HG02623 (cell line): Measurements from ENCODE around the gene CRTC3.

Experiments used
- ATAC-seq: cut with Tn5 transposase; IDR thresholded peaks from one replicate; pipeline ENCODE4 v1.9.1; 2021; ENCODE audit warnings: moderate library complexity; ENCODE audit not compliant: unreplicated experiment

CRTC3 gene

DNA sequence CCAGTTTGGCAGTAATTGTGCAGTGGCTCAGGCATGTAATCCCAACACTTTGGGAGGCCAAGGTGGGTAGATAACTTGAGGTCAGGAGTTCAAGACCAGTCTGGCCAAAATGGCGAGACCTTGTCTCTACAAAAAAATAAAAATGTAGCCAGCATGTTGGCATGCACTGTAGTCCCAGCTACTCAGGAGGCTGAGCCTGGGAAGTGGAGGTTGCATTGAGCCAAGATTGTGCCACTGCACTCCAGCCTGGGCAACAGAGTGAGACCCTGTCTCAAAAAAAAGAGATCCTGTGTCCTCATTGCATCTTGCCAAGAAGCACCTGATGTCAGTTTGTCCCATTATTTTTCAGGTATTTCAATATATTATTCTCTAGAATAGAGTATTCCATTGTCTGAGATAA is 61.8 kb downstream of the CRTC3 start:
- ATAC-seq, result no peak

DNA sequence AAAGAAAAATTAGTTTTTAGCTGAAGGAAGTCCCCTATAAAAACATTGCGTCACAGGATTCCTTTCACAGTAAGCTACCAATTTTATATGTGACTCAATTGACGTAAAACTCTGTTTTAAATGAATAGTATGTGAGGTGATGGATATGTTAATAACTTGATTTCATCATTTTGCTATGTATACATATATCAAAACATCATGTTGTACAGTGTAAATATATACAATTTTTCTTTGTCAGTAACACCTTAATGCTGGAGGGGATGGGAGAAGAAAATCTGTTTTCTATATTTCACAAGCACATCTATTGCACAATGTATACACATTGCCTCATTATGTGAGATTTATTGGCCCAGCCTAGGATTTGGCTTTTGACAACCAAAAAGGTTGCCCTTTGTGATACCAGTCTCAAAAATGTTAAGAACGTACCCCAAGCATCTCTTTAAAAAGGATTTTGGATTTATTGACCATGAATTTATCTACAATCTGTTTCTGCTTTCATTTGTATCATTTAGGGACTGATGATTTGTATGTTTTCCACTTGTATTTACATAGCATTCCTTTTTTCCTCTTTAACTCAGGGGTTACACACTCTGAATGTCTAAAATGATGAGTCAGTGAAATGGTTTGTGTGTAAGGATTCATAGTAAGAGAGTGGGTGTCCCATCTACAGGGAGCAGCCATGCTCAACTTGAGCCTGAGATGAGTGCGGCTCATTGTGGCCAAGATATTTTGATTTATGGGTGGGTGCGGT is 62.6 kb downstream of the CRTC3 start:
- ATAC-seq, result no peak

DNA sequence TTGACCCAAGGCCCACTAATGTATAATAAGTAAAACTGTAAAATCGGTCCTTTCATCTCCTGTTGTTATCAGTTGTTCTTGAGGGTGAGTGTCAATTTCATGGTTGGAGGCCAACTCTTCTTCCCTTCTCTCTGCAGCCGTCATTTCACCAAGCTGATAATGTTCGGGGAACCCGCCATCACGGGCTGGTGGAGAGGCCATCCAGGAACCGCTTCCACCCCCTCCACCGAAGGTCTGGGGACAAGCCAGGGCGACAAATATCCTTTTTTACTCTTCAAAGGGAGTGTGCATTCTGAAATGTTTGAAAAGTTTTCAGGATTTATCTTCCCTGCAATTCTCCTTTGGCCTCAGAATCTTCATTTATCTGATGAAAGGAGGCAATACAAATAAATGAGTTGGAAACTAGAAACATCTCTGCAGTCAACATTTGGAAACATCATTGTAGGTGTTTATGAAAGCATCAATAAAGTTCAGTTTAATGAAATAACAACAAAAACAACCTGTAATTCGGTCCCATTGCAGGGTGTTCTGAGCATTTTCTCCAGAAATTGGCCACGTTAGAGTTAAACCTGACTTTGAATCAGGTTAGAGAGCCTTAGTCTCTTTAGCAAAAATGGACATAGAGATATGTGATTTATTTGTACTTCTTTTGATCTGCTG is 63.9 kb downstream of the CRTC3 start:
- ATAC-seq, result no peak

DNA sequence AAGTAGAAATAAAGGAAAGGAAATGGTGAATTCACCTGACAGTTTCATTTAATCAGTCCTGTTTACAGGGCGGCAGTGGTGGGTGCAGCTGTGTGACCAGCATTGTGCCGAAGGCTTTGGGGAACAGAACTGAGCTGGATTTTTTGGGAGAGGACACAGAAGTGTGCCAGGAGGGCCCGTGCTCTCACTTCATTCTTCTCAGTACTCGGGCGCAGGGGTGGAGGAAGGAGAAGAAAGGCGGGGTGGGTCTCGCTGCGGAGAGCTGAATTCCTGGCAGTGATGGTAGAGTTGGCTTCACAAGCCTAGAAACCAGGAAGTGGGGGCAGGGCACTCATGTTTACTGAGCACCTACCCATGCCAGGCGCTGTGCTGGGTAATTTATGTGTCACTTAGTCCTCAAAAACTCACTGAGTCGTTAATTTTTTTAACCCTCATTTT is 64.6 kb downstream of the CRTC3 start:
- peak; percentile 38 for ATAC-seq

DNA sequence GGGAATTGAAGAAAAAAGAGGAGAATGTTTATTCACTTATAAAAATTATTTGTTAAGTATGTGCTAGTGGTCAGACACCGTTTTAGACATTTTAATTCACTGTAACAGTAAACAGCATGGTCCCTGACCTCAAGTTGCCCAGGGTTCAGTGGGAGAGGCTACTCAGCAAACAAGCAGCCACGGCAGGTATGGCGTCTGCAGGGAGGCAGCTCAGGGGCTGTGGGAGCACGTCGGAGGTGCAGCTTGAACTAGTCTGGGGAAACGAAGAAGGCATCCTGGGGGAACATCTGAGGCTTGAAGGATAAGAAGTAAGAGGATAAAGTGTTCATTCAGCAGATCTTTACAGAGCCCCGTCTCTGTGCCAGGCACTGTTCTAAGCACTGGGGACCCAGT is 66.0 kb downstream of the CRTC3 start:
- no peak for ATAC-seq

DNA sequence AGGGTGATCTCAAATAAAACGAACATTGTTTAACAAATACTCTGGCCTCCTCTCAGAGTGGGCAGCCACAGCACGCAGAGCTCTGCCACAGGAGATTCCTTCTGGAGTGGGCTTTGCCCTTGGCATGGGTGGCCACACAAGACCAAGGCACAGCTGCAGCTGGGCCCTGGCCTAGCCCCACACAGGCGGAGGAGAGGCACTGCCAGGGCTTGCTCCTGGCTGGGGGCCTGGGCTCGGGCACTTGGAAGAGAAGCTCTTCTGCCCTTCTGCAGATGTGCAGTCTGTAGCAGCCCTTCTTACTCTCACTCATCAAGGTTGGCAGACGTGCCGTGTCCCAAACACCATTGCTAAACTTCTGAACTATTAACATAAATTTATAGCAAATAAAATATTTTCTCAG is 67.2 kb downstream of the CRTC3 start:
- ATAC-seq, result no peak

DNA sequence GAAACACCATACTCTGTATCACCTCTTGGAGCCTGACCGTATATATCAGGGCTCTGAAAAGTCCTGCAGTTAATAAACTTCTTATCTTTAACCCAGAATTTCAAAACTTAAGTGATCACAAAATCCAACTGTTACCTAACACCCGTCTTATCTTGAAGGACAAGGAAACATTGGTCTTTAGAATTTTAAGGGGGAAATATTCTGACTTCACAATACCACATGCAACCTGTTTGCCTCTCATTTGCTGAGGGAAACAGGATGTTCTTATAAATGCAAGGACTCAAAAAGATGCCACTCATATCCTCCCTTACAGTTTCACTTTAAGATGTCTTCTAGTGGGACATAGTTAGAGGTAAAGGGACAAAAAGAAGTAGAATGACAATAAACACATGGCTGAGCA is 67.9 kb downstream of the CRTC3 start:
- peak; percentile 23 for ATAC-seq

DNA sequence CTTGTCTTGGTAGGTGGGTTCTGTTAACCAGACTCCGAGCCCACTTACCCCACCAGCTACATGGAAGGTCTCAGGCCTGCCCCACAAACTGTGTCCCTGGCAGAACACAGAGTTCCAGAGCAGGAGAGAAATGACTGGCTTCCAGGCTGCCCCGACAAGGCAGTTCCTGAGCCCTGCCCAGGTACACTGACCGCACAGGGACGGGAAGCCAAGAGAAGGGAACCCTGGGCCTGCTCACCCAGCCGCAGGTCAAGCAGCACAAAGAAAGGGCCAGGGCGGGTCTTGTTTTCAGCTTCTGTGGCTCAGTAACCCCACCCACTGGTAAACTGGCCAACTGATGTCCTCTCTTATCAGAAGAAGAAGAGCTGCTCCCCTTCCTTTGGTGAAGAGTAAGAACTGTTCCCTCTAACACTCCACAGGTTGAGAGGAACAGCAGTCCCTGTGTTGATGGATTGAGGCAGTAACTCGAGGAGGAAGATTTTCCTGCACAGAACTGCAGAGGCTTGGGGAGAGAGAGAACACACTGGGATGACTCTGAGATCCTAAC is 68.4 kb downstream of the CRTC3 start:
- ATAC-seq, result peak; percentile 35

DNA sequence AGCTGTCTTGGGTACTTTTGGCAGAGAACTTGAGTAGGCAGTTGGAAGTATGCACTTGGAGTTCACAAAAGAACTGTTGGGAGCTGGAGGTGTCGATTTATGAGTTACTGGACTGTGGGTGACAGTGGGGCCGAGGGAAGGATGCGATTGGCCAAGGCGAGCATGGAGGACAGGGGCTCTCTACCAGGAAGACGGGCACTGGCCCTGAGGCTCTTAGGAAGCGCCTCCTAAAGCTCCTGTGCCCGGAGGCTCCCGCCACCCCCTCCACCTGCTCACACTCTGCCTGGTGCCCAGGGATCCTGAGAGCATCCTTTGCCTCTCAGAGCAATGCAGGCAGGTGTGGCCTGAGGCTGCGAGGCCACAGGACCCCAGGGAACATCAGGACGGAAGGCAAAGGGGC is 69.0 kb downstream of the CRTC3 start:
- ATAC-seq, result no peak

DNA sequence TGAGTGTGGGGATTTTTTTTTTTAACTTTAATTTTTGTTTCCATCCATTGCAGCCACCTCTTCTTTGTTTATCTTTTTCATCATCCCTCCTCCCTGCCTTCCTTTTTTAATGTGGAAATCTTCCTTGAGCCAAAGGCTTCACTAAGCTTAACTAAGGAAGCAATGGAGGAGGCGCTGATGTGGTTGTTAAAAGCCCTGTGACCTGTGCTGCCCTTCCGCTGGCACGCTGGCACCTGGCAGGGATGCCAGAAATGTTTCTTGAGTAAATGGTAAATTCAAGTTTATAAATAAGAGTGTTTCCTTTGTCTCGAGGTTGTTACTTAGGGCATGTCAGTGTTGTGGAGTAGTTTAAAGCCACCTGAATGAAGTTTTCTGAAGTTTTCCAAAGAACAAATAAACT is 69.4 kb downstream of the CRTC3 start:
- ATAC-seq, result no peak

DNA sequence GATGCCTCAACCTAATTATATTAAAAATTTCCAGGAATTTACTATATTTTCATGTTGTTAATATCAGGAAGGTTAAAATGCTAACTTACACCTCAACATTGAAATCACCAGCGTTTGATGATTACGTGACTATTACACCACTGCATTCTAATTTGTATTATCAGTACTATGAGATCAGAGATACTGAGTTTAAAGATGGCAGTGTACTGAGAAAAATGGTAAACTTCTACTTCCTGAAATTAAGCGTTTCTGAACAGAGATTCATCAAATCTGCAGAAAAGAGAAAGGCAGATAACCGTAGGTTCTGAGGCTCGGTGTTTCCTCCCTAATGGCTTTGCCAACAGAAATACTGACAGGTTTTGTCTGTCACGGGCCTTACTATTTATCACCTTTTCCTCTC is 69.9 kb downstream of the CRTC3 start:
- ATAC-seq, result no peak

DNA sequence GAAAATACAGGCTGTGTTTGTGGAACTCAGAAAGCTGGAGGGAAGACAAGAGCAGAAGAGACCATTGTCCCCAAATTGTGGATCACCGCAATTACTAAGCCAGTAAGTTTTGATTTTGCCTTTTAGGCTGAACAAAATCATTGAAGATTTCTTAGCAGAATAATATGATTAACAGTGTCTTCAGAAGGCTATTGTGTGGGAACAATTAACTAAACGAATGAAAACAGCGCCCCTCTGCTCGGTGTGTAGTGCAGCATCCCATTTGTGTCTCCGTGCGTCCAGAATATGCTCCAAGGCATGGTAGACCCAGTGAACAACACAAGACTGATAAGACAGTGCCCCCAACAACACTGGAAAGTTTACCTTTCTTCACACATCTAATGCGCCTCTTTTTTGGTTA is 71.2 kb downstream of the CRTC3 start:
- no peak for ATAC-seq

DNA sequence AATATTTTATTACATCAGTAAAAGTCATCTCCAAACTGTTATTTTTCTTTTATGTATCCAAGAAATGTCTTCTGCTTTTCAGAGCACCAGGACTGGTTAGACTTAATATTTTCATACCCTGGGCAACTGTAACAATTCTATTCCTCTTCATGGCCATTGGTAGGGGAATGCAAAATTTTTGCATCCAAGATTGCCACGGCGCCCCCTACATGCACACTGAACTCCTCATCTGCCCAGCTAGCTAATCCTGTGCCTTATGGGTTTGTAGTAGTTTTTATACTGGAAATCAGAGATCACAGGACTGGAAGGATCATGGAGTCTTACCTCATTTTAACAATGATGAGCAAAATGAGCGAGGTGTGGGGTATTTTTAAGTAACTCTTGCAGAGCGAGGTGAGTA is 74.2 kb downstream of the CRTC3 start:
- ATAC-seq, result no peak

DNA sequence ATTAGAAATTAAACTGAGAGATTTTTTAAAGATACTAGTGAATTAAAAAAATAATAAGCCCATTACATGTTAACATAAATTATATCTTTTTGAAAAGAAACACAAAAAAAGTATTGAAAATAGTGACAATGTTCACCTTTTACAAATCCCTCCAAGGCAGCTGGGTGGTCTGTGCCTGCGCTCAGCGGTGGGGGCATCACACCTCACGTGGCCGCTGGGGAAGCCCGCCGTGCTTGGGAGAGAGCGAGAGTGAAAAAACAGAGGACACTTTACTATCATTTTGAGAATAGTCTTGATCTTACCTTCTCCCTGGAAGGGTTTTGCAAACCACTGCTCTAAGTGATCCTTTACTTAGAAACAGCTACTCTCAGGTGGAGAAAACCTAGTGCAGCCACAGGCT is 76.9 kb downstream of the CRTC3 start:
- ATAC-seq, result no peak

DNA sequence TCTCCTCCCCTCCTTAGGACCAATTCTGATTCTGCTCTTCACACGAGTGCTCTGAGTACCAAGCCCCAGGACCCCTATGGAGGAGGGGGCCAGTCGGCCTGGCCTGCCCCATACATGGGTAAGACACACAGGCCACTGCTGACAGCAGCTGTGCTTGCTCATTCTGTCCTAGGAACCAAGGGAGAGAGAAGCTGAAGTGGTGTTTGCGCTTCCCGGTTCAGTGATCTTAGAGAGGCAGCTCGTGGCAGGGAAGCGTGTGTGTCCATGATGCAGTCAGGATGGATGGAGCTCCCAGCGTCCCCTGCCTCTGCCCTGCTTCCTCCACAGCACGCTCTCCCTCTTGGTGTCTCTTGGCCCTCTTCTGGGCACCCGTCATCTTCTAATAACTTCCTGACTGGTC is 77.6 kb downstream of the CRTC3 start:
- ATAC-seq, result no peak

DNA sequence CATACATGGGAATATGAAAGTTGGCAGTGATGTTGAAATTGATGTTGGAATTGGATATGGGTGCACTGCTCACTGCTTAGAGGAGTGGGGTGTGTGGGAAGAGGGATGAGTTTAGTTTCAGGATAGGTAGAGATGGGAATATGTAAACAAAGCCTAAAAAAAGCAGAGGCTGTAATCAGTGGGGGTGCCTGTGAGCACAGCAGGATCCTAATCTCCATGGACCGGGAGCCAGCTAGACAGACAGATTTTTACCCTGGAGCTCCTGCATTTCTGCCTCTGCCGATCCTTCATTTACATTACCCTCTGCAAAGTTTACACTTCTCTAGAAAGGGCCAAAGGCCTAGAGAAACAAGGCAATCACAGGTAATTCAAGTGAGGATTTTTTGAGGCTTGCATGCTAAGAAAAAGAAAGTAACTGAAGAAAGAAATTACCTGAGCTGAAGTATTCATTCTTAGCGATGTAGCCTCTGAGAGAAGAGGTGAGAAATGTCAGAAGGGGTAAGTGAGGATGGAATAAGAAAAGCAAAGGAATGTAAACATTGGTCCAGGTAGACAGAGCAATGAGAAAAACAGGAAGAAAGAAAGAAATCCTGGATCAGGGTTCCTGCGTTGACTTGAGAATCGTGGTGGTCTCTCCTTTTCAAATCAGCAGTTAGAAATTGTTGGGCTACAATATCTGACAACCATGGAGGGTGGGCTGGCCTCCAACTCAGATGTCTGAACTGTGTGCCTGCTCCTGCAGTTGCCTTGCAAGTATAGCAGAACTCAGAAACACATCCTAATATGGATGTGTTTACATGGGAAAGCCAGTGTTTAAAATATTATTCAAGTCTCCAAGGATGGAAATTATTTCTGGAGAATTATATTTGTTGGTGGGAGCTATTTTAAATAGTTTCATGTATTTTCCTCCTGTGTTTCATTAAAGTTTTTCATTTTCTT is 79.8 kb downstream of the CRTC3 start:
- ATAC-seq, result no peak

DNA sequence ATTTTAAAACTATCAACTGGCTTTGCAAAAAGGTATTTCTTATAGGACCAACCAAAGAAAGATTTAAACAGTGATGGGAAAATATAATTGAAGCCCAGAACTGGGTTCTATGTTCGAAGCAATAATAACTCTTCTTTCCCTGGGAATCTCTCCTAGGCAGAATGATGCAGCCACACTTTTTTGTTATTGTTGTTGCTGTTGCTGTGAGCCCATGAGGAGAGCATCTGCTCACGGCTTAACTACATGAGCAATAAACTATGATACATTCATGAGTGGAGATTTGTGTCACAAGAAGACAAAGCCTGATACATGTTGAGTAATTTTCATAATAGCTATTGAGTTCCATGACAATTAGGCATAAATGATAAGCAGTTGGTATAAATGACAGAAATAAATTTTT is 80.5 kb downstream of the CRTC3 start:
- no peak for ATAC-seq

DNA sequence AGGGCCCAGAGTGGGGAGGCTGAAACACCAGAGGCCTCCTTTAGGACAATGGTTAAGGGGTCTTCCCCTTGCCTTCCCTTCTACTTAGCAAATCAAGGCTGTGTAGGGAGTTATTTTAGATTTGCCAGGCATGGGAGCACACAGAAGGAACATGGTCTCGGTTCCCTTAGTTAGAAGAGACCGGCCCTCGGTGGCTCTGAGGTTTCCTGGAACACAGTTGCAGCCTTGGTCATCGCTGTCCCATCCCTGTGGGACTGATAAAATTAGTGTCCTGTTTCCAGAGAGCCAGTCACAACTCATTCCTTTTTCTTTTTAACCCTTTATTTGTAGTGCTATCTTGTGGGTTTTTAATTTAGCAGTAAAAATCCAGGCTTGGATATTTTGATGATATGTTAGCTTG is 81.4 kb downstream of the CRTC3 start:
- no peak for ATAC-seq

DNA sequence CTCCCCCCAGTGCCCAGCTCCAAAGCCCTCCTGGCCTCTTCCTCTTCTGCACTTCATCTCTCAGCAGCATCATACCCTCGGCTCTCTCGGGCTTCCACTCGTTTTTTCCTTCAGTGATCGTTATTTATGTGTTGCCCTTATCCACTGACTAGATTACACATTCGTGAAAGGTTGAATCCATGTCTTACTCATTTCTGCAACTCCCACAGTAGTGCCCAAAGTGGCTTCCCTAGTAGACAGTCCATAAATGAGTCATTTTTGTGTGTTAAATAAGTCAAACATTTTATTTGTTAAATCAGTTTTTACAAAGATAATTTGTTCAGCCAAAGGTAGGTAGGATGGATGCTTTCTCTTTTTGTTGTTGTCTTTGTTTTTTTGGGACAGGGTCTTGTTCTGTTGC is 87.4 kb downstream of the CRTC3 start:
- ATAC-seq, result no peak

DNA sequence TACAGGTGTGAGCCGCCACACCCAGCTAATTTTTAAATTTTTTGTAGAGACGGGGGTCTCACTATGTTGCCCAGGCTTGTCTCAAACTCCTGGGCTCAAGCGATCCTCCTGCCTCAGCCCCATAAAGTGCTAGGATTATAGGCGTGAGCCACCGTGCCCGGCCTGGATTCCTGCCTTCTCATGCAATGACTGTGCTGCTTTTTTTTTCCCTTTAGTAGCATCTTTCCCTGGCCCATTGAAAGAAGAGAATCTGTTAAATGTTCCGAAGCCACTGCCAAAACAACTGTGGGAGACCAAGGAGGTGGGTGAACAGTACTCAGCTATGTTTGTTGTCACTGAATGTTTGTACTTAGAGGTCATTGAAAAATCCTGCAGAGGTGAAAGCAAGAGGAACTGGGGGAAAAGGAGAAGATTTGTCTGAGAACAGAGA is 88.0 kb downstream of the CRTC3 start:
- no peak for ATAC-seq

DNA sequence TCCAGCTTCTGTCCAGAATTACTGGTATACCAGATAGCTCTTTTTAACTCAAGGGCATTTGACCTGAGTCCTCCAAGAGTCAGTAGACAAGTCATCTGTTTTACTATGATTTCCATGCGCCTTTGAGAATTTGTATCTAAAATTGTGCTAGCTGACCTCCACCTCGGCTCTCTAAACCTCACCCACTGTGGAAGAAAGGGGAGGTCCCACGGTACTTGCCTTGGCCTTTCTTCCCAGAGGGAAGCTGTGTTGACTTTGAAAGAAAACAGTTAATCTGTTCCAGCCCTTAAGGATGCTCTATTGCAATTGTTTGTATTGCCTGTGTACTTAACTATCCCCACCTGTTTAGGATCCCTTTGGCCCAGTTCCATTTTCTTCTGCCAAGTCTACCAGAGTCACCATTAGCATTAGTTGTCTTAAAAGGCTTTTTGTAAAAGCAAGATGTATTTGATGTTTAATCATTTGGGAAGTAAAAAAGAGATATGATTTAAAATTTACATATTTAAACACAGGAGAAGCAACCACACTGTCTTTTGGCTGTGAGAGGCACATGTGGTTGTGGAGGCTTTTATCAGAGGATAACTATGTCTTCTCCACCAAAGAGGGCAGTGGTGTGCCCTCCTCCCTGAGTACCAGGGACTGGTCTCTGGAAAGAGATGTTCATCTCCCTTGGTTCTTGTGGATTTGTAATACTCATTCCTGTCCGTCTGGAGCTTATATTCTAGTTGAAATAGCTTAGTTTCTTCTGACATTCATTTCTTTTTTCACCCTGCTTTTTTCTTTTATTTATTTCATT is 88.8 kb downstream of the CRTC3 start:
- no peak for ATAC-seq
